DMS53 treated with DMSO at 0.1 percent for 48 hours (cell line): Measurements from ENCODE around the gene ATP13A5.
A peak's percentile ranks its signal among the peaks of the same experiment; 100 is the strongest.

ENCODE experiments used
- DNase-seq: peaks from one replicate; lab custom pipeline; 2025; ENCODE audit not compliant: unreplicated experiment; lab: John Stamatoyannopoulos, UW

Gene ATP13A5

DNA sequence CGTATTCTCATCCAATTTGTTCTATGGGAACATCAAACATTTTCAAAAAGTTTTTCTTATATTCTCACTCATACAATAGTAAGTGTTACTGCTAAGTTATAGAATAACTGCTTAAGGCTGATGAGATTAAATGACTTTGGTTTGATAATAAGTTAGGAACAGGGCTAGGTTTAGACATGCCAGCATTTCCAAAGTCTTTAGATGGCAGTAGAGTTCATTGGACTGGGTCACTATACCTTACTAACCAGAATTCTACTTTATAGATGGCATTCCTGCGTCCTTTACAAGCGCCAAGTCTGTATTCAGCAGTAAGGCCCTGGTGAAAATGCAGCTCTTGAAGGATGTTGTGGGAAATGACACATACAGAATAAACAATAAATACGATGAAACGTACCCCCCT is 115.8 kb downstream of the ATP13A5 start:
- DNase-seq = no peak

DNA sequence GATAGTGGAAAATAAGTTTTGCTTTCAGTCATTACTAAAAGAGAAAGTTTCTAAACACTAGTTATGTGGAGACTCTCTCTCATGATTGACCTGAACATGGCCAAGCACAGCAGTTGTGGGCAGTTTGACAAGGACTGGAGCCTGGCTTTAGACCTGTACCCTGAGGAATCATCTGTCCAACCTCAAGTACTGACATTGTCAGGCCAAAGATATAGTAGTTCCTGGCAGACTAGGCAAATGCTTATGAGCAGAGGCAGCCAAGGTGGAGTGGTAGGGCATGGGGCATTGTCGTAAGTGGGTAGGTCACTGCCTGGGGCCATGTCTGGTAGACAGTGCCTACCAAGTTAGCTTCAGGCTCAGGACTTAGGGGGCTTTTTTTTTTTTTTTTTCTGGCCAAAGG is 116.6 kb downstream of the ATP13A5 start:
- DNase-seq = no peak

DNA sequence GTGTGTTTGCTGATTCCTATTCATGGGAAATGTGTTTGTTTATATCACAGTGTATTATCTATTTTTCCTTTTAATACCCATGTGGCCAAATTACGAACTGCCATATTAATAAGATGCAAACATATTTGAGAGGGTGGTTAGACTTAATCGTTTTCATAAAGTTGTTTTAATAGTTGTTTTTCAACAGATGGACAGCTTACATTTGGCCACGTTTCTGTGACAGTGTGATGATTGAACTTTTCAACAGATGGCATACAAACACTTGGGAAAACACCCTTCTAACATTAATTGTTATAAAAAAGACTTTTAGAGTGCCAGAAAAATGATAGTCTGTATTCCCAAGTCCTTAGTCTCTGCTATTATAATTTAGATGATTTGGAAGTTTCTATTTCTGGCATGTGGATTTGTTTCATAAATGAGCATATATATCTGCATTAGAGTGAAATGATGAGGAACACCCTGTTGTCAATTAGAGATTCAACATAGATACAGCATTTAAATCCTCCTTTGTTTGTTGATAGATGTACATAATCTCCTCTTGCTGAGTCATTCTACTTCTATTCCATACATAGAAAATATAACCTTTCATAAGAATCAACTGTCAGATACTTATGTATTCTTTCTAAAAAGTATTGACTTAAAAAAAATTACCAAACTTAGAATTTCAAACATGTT is 124.4 kb downstream of the ATP13A5 start:
- no peak for DNase-seq

DNA sequence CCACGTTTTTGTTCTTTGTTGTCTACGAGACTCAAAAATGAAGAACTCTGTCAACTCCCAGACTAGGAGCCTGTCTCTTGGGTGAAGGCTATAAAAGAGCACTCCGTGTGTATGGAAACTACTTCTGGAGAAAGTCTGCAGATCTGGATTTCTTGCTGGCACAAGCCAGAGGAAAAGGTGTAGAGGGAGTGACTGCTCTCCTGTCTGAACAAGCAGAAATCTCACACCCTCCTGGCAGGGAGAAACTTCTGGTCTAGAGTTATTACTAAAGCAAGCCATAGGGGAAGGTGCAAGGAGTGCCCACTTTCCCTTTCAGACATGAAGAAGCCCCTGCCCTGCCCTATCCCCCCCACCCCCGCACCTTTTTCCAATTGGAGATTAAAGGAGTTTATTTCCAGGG is 128.1 kb downstream of the ATP13A5 start:
- no peak for DNase-seq

DNA sequence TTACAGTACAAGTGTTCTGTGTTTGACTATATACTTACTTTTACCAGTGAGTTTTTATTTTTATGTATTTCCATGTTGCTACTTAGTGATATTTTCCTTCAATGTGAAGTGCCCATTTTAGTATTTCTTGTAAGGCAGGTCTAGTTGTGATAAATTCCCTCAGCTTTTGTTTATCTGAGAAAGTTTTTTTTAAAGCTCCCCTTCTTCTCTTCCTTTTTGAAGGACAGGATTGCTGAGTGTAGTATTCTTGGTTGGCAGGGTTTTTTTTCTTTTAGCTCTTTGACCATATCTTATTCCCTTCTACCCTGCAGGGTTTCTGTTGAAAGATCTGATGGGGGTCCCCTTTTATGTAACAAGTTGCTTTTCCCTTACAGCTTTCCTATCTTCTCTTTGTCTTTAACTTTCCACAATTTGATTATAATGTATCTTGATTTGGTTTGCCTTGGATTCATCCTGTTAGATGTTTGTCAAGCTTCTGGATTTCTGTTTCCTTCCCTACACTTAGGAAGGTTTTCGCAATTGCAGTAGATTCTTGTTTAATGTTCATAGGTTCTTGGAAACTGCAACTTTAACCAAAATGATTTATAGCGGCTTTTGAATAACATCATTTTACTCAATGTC is 129.6 kb downstream of the ATP13A5 start:
- DNase-seq = no peak

DNA sequence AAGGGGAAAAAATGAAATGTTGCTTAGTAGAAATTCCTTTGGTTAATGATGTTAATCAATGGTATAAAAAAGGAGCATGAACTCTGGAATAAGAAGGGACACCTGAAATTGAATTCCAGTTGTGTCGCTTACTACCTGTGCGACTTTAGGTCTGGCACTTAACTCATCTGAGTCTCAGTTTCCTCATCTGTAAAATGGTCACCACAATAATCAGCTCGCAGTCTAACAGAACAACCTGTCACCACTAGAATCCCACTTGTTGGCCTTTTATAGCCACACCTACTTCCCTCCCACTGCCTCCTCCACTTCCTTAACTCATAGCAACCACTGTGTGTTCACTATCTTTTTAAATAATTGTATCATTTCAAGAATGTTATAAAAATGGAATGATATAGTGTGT is 135.0 kb downstream of the ATP13A5 start:
- DNase-seq = no peak

DNA sequence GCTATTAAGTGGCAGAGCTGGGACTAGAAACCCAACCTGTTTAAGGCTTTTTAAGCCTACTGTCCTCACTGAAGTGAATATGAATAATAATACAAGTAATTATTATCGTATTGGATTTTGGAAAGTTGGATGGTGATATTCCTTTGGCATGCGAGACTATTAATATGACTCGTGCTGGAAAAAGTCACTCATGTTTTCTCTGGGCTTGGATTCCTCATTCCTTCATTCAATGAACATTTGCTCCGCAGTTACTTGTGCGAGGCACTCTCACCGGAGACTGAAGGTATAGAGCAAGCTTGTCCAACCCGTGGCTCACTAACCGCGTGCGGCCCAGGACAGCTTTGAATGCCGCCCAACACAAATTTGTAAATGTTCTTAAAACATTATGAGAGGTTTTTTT is 136.8 kb downstream of the ATP13A5 start:
- DNase-seq = no peak

DNA sequence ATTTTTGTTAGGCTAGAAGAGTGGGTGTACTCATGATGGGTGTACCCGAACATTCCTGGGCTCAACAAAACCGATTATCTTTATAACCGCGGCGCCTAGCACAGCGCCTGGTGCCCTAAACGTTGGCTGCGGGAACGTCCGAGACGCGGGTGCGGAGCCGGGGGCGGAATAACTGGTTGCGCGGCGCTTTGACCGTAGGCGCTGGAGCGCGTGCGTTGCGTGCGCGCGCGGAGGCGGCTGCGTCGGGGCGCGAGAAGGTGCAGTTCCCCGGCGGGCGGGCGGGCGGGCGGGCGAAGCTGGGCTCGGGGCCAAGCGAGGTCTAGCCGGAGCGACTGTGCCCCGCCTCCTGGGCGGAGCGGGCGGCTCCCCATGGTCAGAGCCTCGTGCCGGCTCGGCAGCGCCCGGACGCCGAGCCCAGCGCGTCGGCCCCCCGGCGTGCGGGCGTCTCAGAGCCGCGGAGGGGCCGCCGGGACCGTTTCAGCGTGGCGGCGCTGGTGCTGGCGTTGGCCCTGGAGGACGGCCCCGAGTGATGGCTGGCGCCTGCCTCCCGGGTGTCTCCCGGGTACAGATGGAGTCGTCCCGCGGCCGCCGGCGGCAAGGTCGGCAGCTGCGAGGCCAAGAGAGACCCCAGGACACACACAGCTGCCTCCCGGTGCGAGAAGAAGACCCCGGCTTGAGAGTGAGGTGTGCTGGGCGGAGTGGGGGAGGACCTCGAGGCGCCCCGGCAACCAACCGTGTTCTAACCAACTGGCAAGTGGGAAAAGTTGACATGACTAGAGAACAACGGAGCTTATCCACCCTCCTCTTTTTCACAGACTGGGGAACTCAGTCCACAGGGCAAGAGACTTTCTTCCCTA is 137.5 kb downstream of the ATP13A5 start, which contains the start of gene PLAAT1:
PLAAT1 (plus strand) TSS at position 373 of the 857 bp plus-strand sequence. CDS start 14,429 bp downstream, outside the sequence.
- peak; percentile 74 for DNase-seq

DNA sequence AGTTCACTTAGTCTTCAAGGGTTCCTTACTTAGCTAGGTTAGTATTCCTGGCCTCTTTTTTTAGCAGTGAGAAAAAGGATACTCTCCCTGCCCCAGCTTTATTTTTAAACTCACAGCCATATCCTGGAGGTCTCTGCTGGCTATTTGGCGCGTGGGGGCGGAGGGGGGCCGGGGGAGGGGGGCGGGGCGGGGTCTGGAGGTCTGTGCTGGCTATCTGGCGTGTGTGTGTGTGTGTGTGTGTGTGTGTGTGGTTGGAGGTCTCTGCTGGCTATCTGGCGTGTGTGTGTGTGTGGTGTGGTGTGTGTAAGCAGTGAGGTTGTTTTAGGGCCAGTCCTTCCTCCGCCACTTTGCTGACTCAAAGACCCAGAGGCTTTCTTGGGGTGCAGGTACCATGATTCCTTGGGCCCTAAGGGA is 138.1 kb downstream of the ATP13A5 start:
- DNase-seq = no peak

DNA sequence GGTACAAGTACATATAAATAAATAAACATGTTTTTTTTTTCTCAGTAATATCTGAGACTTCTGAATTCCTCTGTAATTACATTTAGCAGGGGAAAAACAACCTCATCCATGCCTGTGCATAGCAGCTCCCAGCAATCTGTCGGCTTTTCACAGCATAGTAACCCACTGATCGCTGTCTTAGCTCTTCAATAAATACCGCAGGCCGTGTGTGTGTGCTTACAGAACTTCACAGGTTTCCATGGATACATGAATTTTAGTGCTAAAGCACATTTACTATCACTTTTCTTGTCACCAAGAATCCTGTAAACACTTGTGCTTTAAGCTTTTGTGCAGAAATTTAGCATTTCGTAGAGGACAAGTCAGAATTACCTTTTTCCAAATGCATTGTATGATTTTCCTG is 141.5 kb downstream of the ATP13A5 start:
- DNase-seq = no peak

DNA sequence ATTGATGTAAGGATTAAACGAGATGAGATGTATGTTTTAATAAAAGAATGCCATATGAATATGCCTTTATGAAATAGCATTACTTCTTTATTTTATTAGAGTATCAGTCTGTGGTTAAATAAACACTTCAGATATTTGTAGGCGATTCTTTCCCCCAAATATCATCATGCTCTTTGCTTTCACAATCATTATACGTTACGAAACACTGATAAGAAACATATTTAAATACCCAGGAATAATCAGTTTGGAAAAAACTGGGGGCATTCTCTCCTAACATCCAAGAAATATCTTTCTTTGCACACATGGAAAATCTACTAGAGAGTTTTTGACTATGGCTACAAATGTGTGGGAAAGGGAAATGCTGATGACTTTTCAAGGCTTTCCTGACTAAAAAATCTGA is 142.0 kb downstream of the ATP13A5 start:
- DNase-seq = no peak

DNA sequence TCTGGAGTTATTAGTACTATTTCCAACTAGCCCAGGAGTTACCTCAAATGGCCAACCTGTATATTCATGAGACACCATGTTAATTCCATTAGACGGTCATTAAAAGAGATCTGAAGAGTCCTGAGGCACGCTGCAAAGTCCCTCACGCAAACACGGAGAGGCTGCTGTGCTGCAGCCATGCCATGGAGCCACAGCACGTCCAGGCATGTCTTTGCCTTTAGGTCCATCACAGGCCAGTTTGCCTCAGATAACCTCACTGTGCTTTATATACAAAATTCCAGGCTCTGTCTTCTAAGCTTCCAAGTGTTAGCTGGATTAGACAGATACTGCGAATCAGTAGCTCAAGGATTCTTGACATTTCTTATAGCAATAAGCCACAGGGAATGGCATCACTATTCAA is 147.4 kb downstream of the ATP13A5 start:
- DNase-seq = no peak

DNA sequence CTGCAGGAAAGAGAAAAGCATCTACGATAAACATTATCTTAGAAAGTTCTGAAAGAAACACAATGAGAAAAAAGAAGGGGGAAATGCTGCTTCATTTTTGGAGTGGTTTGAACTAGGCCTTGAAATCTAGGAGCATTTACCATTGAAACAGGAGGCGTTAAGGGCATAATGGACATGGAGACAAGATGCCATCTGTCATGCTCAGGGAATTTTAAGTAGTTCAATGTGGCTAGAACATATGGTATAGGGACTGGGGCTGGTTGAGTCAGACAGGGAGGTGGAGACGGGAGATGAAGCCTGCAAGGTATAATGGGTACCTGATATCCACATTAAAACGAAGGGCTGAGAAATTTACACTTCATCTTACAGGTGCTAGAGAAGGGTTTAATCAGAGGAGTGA is 147.9 kb downstream of the ATP13A5 start:
- no peak for DNase-seq

DNA sequence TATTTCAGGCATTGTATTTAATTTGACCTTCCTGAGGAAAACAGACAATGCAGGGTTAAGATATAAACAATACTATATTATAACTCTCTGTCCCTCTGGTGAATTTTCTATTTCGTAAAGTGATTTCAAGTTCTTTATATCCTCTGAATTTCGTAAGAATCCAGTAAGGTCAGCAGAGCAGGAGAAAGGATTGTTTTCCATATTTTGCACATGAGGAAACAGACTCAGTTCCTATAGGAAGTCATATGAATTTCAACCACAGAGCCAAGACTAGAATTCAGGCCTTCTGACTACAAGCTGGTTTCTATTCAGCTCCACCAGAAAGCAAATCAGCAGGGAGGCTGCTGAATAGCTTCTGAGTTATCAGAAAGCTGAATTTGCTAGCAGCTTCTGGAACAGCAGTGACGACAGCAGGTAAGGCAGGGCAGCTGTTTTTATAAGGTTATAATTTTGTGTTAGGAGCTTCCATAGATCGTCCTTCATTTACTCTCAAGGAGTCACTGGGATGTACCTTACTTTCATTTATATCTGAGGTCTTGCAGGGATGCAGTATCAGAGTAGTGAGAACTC is 148.6 kb downstream of the ATP13A5 start:
- DNase-seq = no peak

DNA sequence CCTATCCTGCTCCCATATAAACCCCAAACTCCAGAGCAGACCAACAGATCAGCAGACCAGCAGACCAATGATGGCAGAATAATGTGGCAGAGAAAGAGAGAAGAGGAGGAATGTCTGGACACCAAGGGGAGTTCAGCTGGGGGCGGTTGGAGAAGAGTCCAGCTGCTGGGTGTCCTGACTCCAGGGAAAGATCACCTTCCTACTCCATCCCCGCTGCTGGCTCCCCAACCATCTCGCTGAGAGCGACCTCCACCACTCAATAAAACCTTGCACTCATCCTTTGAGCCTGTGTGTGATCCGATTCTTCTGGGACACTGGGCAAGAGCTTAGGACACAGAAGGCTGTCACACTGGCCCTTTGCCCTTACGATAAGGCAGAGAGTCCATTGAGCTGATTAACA is 150.3 kb downstream of the ATP13A5 start:
- no peak for DNase-seq

DNA sequence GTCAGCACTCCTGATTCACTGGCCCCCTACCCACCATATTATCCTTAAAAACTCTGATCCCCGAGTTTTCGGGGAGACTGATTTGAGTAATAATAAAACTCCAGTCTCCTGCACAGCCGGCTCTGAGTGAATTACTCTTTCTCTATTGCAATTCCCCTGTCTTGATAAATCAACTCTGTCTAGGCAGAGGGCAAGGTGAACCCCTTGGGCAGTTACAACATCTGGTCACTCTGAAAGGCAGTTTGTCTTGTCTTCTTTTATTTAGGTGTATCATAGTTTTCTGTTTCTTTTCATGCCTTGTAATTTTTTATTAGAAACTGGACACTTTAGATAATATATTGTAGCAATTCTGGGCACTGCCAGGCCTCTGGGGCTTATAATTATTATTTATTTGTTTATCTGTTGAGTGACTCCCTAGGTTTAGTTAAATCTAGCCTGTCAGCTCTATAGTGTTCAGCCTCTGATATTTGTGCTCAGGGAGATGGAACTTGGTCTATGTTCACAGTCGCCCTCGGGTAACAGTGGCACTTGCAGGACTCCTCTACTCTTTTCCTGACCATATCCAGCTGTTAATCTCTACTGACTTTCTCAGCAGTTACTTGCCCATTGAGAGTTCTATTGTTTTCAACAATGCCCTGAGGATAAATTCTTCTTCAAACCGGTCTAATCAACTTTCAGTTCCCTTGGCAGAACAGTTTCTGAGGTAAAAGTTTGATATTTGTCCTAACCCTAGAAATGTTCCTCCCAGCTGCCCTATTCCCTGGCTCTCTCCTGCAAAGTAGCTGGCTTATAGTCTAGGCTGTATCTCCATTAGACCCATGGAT is 153.0 kb downstream of the ATP13A5 start:
- DNase-seq = no peak
